Cerebellar nuclear complex (tissue), 1 donor: ENCODE results near the gene ARL8A.
"Not testable (repeated sequence)": the region's sequence is repeated elsewhere in the genome, so short reads cannot be mapped to it uniquely, and the experiment has no call there.

Experiments
- DNase-seq, 2 experiments: peaks; one replicate each; lab custom pipeline; 2025; lab: John Stamatoyannopoulos, UW

The ARL8A gene

DNA sequence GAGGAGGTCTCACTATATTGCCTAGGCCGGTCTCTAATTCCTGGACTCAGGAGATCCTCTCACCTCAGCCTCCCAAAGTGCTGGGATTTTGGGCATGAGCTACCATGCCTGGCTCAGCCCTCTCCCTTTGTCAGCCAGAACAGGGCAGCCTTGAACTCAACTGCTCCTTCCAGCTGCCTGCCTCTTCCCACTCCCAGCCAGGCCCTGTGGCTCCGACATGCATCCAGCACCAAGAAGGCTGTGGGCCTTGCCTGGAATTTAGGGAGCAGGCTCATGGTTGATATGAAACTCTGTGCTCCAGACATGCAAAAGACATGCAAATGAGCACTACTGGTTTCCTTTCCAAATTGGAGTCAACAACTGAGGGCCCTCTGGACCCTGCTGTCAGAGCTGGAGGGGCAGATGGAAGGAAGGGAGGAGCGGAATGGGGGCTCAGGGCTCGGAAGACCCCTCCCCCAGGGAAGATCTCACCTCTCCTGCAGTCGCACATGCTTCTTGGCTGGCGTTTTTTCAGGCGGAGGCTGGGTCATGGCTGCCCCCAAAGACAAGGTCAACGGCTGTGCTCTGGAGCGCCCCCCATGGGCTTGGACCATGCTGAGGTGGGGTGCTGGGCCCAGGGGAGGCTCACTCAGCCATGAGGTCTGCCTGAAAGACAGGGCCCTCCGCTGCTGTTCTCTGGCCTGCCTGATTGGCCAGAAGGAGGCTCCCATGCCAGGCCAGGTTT lies 14.4 kb upstream of the ARL8A start:
- DNase-seq, result no peak

DNA sequence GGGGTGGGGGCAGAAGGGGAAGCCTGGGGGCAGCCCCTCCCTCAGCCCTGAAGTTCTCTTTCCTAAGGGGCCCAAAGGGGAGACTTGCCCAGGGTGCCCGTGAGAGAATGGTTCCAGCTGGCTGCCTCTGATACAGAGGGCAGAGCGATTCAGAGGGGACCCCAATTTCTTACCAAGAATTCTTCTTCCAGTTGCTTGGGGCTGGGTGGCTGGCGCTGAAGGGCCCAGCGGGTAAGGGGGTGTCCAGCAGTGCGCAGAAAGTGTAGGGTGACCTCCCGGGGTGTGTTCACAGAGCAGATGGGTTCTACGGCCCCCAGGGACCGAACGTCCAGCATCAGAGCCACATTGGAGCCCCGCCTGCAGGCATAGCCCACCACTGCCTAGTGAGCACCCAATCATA lies 13.4 kb upstream of the ARL8A start:
- no peak for DNase-seq

- no peak for DNase-seq
Observed at GRCh38 chr1:202156590-202156989, 12.1 kb upstream of the ARL8A start.

GRCh38 chr1:202155478-202156021 lies 11.0 kb upstream of the ARL8A start:
- no peak for DNase-seq

- DNase-seq, result no peak
Observed at GRCh38 chr1:202154766-202155477, 10.4 kb upstream of the ARL8A start.

DNA sequence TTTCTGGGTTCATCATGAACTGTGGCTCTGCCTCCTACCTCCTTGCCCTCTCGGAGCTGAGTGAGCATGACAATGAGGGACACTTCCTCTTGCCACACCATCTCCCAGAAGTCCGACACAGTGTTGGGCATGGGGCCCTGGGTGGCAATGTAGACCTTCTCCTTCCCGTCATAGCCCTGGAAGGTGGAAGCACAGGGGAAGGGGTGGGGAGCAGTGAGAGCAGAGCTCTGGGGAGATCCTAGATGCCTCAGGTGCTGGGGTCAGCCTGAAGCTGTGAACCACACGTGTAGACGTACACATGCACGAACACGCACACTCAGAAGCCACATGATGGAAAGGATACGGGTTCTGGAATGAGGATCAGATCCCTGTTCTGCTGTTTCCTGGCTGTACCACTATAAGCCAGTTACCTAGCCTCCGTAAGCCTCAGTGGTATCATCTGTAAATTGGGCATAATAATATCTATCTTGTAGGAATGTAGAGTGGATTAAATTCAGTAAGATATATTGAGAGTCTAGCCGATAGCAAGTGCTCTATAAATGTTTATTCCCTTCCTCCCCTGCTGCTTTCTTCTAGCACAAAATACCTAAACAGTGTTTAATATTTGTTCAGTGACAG lies 9.7 kb upstream of the ARL8A start:
- no peak for DNase-seq

GRCh38 chr1:202153284-202153683 lies 8.7 kb upstream of the ARL8A start:
- DNase-seq, result no peak

DNA sequence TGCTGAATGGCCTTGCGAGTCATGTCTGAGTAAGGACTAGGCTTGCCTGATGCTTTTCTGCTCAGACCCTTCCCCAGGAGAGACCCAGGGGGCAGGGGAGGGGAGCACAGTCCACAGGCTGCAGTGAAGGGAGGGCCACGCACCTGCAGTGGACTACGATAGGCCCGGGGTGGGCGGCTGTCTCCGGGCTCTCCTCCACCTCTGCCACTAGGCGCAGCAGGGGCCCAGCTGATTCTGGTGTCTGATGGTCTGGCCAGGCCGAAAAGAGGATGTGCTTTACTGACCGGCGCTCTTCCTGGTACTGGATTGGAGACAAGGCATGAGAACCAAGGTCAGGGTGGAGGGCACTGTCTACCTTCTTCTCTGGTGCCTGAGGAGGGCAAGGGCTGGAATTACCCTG lies 7.9 kb upstream of the ARL8A start:
- no peak for DNase-seq

GRCh38 chr1:202151045-202151444 lies 6.5 kb upstream of the ARL8A start:
- no peak for DNase-seq

DNA sequence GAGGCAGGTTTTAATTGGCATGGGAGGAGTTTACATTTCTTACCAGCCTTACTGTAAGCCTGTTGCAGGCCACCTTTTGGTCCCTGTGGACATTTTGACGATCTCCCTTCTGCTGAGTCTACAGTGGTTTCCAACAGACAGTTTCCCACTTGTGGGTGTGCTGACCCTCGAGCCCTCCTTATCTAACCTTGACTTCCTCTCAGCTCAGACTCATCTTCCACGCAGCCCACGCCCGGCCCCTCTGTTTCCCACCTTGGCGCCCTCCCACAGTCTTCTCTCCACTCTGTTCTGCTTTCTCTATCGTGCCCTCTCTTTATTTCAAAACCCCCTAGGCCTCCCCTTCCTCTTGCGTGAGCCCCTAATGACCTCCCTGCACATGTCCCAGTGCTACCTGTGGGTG lies 6.1 kb upstream of the ARL8A start:
- DNase-seq, result no peak

- no peak for DNase-seq
Observed at GRCh38 chr1:202150187-202150586, 5.7 kb upstream of the ARL8A start.

- no peak for DNase-seq
Observed at GRCh38 chr1:202149566-202149965, 5.0 kb upstream of the ARL8A start.

- no peak for DNase-seq
Observed at GRCh38 chr1:202148391-202148790, 3.9 kb upstream of the ARL8A start.

DNA sequence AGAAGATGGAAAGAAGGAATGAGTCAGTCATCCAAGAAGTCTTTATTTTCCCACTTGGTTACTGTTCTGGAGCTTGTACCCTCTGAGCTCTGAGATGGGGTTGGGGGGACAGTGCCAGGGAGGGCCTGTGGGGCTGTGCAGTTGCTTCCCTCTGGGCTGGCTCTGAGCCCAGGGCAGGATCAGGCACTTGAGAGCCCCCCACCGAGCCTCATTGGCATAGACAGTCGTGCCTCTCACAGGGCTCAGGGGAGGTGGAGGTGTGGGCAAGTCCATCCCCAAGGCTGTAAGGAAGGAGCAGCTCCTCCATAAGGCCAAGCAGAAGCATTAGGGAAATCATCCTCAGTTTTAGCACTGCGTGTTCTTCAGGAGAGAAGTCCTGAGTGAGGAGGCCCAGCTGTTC lies 2.5 kb upstream of the ARL8A start:
- no peak for DNase-seq

GRCh38 chr1:202146279-202146678 lies 1.7 kb upstream of the ARL8A start:
- no peak for DNase-seq

DNA sequence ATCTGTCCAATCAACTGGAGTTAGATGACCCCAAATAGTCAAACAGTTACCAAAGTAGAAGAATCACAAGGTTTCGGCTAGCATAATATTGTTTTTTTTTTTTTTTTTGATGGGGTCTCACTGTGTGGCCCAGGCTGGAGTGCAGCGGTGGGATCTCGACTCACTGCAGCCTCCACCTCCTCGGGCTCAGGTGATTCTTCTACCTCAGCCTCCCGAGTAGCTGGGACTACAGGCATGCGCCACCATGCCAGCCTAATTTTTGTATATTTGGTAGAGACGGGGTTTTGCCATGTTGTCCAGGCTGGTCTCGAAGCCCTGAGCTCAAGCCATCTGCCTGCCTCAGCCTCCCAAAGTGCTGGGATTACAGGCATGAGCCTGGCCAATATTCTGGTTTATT lies 1.2 kb upstream of the ARL8A start:
- DNase-seq, result not testable (repeated sequence)

DNA sequence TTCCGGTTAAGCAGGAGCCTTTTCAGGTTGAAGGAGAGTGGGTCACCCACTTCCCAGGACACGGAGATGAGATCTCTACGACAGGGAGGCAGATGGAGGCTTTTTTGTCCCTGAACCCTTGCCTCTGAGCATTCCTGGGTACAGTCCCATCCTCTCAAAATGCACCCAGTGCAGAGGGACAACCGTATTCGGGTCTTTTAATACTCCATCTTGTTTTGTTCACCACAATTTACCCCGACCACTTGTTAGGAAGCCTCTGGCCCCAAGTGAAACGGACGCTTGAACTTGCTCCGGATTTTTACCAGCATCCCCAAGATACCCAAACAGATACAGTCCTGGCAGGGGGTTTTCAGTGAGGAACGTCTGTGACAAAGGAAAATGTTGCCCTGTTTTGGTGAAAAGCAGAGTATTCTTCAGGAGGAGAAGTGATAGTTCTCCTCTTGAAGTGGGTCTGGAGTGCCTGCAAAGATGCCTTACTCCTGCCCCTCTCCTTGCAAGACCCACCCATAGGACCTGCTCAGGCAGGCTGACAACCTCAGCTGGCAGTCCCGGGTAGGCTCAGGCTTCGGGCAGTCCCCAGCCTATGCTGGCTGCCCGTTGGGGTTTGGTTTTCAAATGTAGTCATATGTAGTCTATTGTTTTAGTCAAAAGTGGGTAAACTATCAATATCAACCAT lies 669 bp upstream of the ARL8A start:
- DNase-seq, result no peak

- DNase-seq, result no peak
Observed at GRCh38 chr1:202143768-202144401, 652 bp downstream of the ARL8A start.

DNA sequence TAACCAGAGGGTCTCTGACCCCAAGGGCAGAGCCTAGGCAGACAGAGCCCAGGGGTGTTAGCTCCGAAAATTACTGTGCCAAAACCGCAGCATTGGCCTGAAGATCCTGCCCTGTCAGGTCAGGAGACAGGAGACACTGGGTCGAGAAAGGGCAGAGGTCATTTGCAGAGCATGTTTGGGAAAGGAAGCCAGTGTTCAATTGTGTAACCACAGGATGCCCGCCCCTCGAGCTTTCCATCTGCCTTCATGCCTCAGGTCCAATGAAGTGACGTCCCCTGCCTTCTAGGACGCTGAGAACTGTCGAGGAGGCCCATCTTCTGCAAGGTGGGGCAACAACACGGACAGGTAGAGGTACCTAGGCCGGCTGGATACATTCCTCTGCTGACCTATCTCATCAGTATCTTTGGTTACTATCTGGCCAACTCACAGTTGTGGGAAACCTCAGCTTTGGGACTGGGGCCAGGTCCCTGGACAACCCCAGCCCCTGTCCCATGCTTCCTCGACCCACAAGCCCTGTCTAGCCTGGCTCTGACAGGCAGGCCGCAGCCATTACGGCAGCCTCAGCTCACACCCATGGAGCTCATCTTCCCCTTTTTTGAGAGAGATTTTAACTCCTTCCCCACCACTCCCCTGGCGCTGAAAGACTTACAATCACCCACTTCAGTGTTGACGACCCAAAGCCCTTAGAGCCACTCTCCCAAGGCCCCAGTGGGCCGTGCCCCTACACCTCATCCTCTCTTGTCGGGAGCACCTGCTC lies 1.3 kb downstream of the ARL8A start:
- no peak for DNase-seq

- DNase-seq, result not testable (repeated sequence)
Observed at GRCh38 chr1:202141468-202141867, 3.1 kb downstream of the ARL8A start.

- no peak for DNase-seq
Observed at GRCh38 chr1:202140833-202141232, 3.7 kb downstream of the ARL8A start.
